ENCODE data around the gene DCTN1. TPM values are rescaled to one million over a fixed set of nuclear protein-coding genes. Genes with fewer than 3 reads are reported as not detected.

Gene DCTN1
- total and polyA plus RNA-seq, 2 donors (not counting 1 experiment from before 2014, with no cell fraction given): 133 to 228 TPM

GRCh38 chr2:74367789-74368188 lies 12.3 kb downstream of the DCTN1 start:
- Histone ChIP-seq H4K20me1 (ENCODE audit: control insufficient read depth, extremely low read depth, insufficient read depth, low read length) (no peaks in the 10 kb centered on the region), H3K9me3 (ENCODE audit: control insufficient read depth, insufficient read depth, low read depth, low read length) (no peaks in the 10 kb centered on the region), H3K79me2 (ENCODE audit: control insufficient read depth, insufficient read depth, low read length) (no peaks in the 10 kb centered on the region), H3K27me3 (ENCODE audit: control insufficient read depth, insufficient read depth, low read length) (no peaks in the 10 kb centered on the region), H3K36me3 (ENCODE audit: control insufficient read depth, insufficient read depth, low read length) (peaks cover 42% of the 10 kb centered on the region), H2AFZ (ENCODE audit: low read length) (no peak overlapping the region), H3K4me1 (ENCODE audit: control insufficient read depth, extremely low read depth, insufficient read depth, low read length) (no peaks in the 10 kb centered on the region), H3K27ac (ENCODE audit: insufficient read depth, low read length) (no peak overlapping the region), H3K9ac (ENCODE audit: insufficient read depth, low read length) (no peak overlapping the region), H3K4me2 (ENCODE audit: extremely low read depth, insufficient read depth, low read length) (no peak overlapping the region), H3K4me3 (replicated peaks in 1 of 4; ENCODE audit: control extremely low read depth in 1 of 4, insufficient read depth in 1 of 4, low read depth in 3 of 4, low read length in 4 of 4) (no peak overlapping the region)
- TF ChIP-seq EZH2 (IDR thresholded peaks at IDR 0.05; ENCODE audit: low read length, missing control alignments): no peak
- TF ChIP-seq, protein P1, sequence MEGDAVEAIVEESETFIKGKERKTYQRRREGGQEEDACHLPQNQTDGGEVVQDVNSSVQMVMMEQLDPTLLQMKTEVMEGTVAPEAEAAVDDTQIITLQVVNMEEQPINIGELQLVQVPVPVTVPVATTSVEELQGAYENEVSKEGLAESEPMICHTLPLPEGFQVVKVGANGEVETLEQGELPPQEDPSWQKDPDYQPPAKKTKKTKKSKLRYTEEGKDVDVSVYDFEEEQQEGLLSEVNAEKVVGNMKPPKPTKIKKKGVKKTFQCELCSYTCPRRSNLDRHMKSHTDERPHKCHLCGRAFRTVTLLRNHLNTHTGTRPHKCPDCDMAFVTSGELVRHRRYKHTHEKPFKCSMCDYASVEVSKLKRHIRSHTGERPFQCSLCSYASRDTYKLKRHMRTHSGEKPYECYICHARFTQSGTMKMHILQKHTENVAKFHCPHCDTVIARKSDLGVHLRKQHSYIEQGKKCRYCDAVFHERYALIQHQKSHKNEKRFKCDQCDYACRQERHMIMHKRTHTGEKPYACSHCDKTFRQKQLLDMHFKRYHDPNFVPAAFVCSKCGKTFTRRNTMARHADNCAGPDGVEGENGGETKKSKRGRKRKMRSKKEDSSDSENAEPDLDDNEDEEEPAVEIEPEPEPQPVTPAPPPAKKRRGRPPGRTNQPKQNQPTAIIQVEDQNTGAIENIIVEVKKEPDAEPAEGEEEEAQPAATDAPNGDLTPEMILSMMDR (conservative IDR thresholded peaks at IDR 0.05 in 1 of 2, IDR thresholded peaks at IDR 0.05 in 1 of 2; ENCODE audit: low read depth in 1 of 2, low read length in 2 of 2): no peak
- no peak for DNase-seq (ENCODE audit: low read depth in 2 of 2)

GRCh38 chr2:74366036-74366435 lies 14.1 kb downstream of the DCTN1 start:
- H3K4me3 ChIP-seq (replicated peaks in 1 of 4; ENCODE audit: control extremely low read depth in 1 of 4, insufficient read depth in 1 of 4, low read depth in 3 of 4, low read length in 4 of 4): no peak overlapping the region

GRCh38 chr2:74364533-74365505 lies 15.3 kb downstream of the DCTN1 start:
- H3K9ac ChIP-seq (ENCODE audit: insufficient read depth, low read length): no peak overlapping the region
- no peak for DNase-seq (ENCODE audit: low read depth in 2 of 2)
- H3K36me3 ChIP-seq (ENCODE audit: control insufficient read depth, insufficient read depth, low read length): peaks cover 35% of the 10 kb centered on the region
- no peaks in the 10 kb centered on the region for H3K4me1 ChIP-seq (ENCODE audit: control insufficient read depth, extremely low read depth, insufficient read depth, low read length)
- H3K4me3 ChIP-seq (replicated peaks in 1 of 4; ENCODE audit: control extremely low read depth in 1 of 4, insufficient read depth in 1 of 4, low read depth in 3 of 4, low read length in 4 of 4): no peak overlapping the region
- H4K20me1 ChIP-seq (ENCODE audit: control insufficient read depth, extremely low read depth, insufficient read depth, low read length): no peaks in the 10 kb centered on the region
- no peaks in the 10 kb centered on the region for H3K9me3 ChIP-seq (ENCODE audit: control insufficient read depth, insufficient read depth, low read depth, low read length)
- no peak overlapping the region for H3K27ac ChIP-seq (ENCODE audit: insufficient read depth, low read length)
- H3K4me2 ChIP-seq (ENCODE audit: extremely low read depth, insufficient read depth, low read length): no peak overlapping the region
- TF ChIP-seq EZH2 (IDR thresholded peaks at IDR 0.05; ENCODE audit: low read length, missing control alignments): no peak
- TF ChIP-seq, protein P1 (conservative IDR thresholded peaks at IDR 0.05 in 1 of 2, IDR thresholded peaks at IDR 0.05 in 1 of 2; ENCODE audit: low read depth in 1 of 2, low read length in 2 of 2): no peak
- H3K27me3 ChIP-seq (ENCODE audit: control insufficient read depth, insufficient read depth, low read length): no peaks in the 10 kb centered on the region
- H3K79me2 ChIP-seq (ENCODE audit: control insufficient read depth, insufficient read depth, low read length): no peaks in the 10 kb centered on the region
- no peak overlapping the region for H2AFZ ChIP-seq (ENCODE audit: low read length)

More at GRCh38 chr2:74366036-74366435, 14.1 kb downstream of the DCTN1 start:
- no peaks in the 10 kb centered on the region for H4K20me1 ChIP-seq (ENCODE audit: control insufficient read depth, extremely low read depth, insufficient read depth, low read length)
- no peak overlapping the region for H3K27ac ChIP-seq (ENCODE audit: insufficient read depth, low read length)
- H3K9ac ChIP-seq (ENCODE audit: insufficient read depth, low read length): no peak overlapping the region
- TF ChIP-seq, protein P1 (conservative IDR thresholded peaks at IDR 0.05 in 1 of 2, IDR thresholded peaks at IDR 0.05 in 1 of 2; ENCODE audit: low read depth in 1 of 2, low read length in 2 of 2): no peak
- no peak for TF ChIP-seq EZH2 (IDR thresholded peaks at IDR 0.05; ENCODE audit: low read length, missing control alignments)
- no peaks in the 10 kb centered on the region for H3K79me2 ChIP-seq (ENCODE audit: control insufficient read depth, insufficient read depth, low read length)
- no peaks in the 10 kb centered on the region for H3K9me3 ChIP-seq (ENCODE audit: control insufficient read depth, insufficient read depth, low read depth, low read length)
- peaks cover 41% of the 10 kb centered on the region for H3K36me3 ChIP-seq (ENCODE audit: control insufficient read depth, insufficient read depth, low read length)
- H3K4me2 ChIP-seq (ENCODE audit: extremely low read depth, insufficient read depth, low read length): no peak overlapping the region
- no peak overlapping the region for H2AFZ ChIP-seq (ENCODE audit: low read length)
- H3K27me3 ChIP-seq (ENCODE audit: control insufficient read depth, insufficient read depth, low read length): no peaks in the 10 kb centered on the region
- no peak for DNase-seq (ENCODE audit: low read depth in 2 of 2)
- H3K4me1 ChIP-seq (ENCODE audit: control insufficient read depth, extremely low read depth, insufficient read depth, low read length): no peaks in the 10 kb centered on the region
